ENCODE data around the gene XRCC4. TPM values are rescaled to one million over a fixed set of nuclear protein-coding genes. Genes with fewer than 3 reads are reported as not detected.

Gene XRCC4
- total and polyA plus RNA-seq, 9 of the 15 experiments (the other 6 are each of a cell fraction or from before 2014, with no cell fraction given), result 13.6 to 61.6 (median 22.4) TPM

- BruUV-seq (replicated peaks), result no TSS peak
- ChIA-PET CTCF (ENCODE audit: low intra/inter-chr PET ratio) (no interaction called here), POLR2A (interaction anchor here (1.2 kb wide), 1 partner anchor 16 kb away, joined by 4 read pairs; no protein-coding TSS in a partner anchor)
These were observed 203.8 kb downstream of the XRCC4 start for GRCh38 chr5:83281176-83281575.

More at GRCh38 chr5:83281176-83281575, 203.8 kb downstream of the XRCC4 start:
- no peak overlapping the region for H3K9ac ChIP-seq (ENCODE audit: insufficient read depth in 1 of 2, low read depth in 2 of 2, low read length in 2 of 2)
- H3K79me2 ChIP-seq (ENCODE audit: control insufficient read depth, insufficient read depth, low read length), result no peaks in the 10 kb centered on the region
- FAIRE-seq (no peak), DNase-seq (ENCODE audit: extremely low read depth in 1 of 4, low spot score in 3 of 4) (no peak), ATAC-seq (no peak)
- H4K20me1 ChIP-seq (replicated peaks; ENCODE audit: control insufficient read depth, insufficient read depth, low read length), result no peaks in the 10 kb centered on the region
- TF ChIP-seq EP300 (IDR thresholded peaks at IDR 0.05; ENCODE audit: low read length) (no peak), ZNF224 (CRISPR knock-in tag; IDR thresholded peaks at IDR 0.05) (no peak), SRSF1 (IDR thresholded peaks at IDR 0.05; ENCODE audit: low read depth, low read length) (no peak), SNIP1 (IDR thresholded peaks at IDR 0.05; ENCODE audit: low read depth) (no peak), GABPA (tag; conservative IDR thresholded peaks at IDR 0.05; ENCODE audit: low read depth) (no peak), ZNF324 (CRISPR knock-in tag; IDR thresholded peaks at IDR 0.05) (no peak), ARID3A (IDR thresholded peaks at IDR 0.05; ENCODE audit: borderline replicate concordance, low read depth, low read length) (no peak), ZNF197 (CRISPR knock-in tag; IDR thresholded peaks at IDR 0.05; ENCODE audit: low read depth) (no peak), SAFB (IDR thresholded peaks at IDR 0.05; ENCODE audit: borderline replicate concordance, low read depth, low read length) (no peak), ZNF511 (CRISPR knock-in tag; IDR thresholded peaks at IDR 0.05) (no peak), GTF2F1 (IDR thresholded peaks at IDR 0.05; ENCODE audit: low read depth, low read length) (no peak), SMARCB1 (IDR thresholded peaks at IDR 0.05; ENCODE audit: insufficient read length, low read depth) (no peak)
- H3K9me1 ChIP-seq (ENCODE audit: control insufficient read depth, insufficient read depth, low read length), result no peaks in the 10 kb centered on the region
- H3K36me3 ChIP-seq (ENCODE audit: control insufficient read depth, insufficient read depth, low read length), result no peaks in the 10 kb centered on the region
- no peaks in the 10 kb centered on the region for H3K27me3 ChIP-seq (ENCODE audit: control insufficient read depth in 2 of 2, insufficient read depth in 2 of 2, low read length in 2 of 2)
- no peak overlapping the region for H3K4me2 ChIP-seq (ENCODE audit: insufficient read depth, low read length)
- intact Hi-C loops (cut with micrococcal nuclease) (no loop called here), in situ Hi-C loops (cut with MboI) (no loop called here)
- no peak overlapping the region for H2AFZ ChIP-seq (ENCODE audit: low read depth, low read length)
- no peak overlapping the region for H3K4me3 ChIP-seq
- no peak overlapping the region for H3K27ac ChIP-seq (ENCODE audit: extremely low read depth, low read depth, low read length)
- H3K9me3 ChIP-seq (replicated peaks; ENCODE audit: control insufficient read depth, insufficient read depth, low read depth, low read length), result no peaks in the 10 kb centered on the region
- no peaks in the 10 kb centered on the region for H3K4me1 ChIP-seq (replicated peaks in 1 of 2; ENCODE audit: control insufficient read depth in 2 of 2, insufficient read depth in 2 of 2, low read length in 2 of 2)
- WGBS (ENCODE audit: insufficient coverage, low coverage, missing lambda C conversion rate), result 0% methylated on average over 2 of the region's 2 CpGs
